Body of pancreas (tissue), 4 donors: ENCODE results near the gene FAM135A.

Experiments
- POLR2A ChIP-seq, 3 donors: fragments of 450-650 bp; IDR thresholded peaks; one replicate each; pipeline ENCODE4 v1.6.1; 2016; ENCODE audit warnings: antibody characterized with exemption in 3 of 3, mild to moderate bottlenecking in 2 of 3
- TF ChIP-seq, protein P1 (sequence below), 7 experiments: fragments of 450-650 bp in 4 of 7; fragments of 200-600 bp in 3 of 7; sonication (generic) in 3 of 7; IDR thresholded peaks; one replicate each; pipeline ENCODE4 v1.5.1; 2016 to 2019; ENCODE audit warnings: antibody characterized with exemption in 7 of 7

GRCh38 chr6:70538376-70538775, 125.1 kb downstream of the FAM135A start:
- TF ChIP-seq, protein P1, sequence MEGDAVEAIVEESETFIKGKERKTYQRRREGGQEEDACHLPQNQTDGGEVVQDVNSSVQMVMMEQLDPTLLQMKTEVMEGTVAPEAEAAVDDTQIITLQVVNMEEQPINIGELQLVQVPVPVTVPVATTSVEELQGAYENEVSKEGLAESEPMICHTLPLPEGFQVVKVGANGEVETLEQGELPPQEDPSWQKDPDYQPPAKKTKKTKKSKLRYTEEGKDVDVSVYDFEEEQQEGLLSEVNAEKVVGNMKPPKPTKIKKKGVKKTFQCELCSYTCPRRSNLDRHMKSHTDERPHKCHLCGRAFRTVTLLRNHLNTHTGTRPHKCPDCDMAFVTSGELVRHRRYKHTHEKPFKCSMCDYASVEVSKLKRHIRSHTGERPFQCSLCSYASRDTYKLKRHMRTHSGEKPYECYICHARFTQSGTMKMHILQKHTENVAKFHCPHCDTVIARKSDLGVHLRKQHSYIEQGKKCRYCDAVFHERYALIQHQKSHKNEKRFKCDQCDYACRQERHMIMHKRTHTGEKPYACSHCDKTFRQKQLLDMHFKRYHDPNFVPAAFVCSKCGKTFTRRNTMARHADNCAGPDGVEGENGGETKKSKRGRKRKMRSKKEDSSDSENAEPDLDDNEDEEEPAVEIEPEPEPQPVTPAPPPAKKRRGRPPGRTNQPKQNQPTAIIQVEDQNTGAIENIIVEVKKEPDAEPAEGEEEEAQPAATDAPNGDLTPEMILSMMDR (IDR thresholded peaks at IDR 0.05) = no peak
- no peak for TF ChIP-seq POLR2A (IDR thresholded peaks at IDR 0.05)
